Stimulated activated CD4-positive, alpha-beta T cell treated with anti-CD3 and anti-CD28 coated beads, TNF-alpha, amount 100 ng/mL, for 24 hours (primary cell): ENCODE data around the gene MYH13.

Source experiments
- DNase-seq, 3 experiments: peaks; one replicate each; pipeline ENCODE4 v3.0.0-alpha.2; 2020; ENCODE audit warnings: low read depth in 3 of 3

MYH13 gene

DNA sequence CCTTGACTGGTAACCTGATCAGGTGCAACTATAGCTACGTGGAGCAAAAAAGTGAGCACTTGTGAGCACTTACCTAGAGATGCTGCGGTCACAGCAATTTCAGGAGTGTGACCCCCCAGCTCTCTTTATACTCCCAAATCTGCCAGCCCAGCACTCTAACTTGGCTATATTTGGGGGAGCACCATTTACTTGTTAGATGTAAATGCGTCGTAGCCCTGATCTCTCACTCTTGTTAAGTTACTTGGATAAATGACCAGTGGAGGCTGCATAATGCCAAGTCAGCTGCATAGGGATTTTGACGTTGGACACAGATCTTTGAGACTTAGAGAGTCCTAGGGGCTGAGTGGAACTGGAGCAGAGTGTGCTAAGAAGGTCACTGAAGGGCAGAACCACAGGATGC is at the start of gene MYH13:
Gene MYH13 (minus strand): TSS at position 101 of the 400 bp plus-strand sequence. CDS start 8,476 bp downstream, outside the sequence.
- no peak for DNase-seq

DNA sequence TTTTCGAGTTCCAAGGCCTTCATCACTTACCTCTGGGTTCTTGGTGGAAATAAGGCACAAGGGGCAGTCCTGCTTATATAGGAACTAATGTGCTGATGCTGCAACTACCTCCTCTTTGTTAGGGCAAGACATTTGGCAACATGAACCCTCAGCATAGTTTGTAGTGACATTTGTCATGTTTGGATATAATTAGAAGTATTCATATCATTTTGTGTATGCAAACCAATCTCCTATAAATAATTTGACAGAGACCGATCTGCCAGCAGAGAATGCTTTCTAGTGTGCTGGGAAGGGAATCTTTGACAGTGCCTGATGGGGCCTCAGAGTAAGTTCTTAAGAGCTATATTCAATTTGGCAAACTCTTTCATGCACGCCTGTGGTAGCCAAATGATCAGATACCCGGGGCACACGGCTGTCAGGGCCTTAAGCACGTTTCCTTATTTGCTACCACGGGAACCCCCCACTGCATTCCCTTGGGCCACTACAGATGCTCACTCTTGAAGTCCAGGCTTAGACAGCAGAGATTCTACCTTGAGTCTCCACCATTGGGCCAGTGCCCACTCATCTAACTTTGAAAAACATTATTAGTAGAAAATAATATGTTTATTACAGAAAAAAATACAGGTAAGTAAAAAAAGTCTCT is 49.2 kb upstream of the MYH13 start, which contains the start of gene MYH8:
Gene MYH8 (minus strand): TSS at position 51 of the 643 bp plus-strand sequence. CDS start 1,723 bp downstream, outside the sequence.
- no peak for DNase-seq

DNA sequence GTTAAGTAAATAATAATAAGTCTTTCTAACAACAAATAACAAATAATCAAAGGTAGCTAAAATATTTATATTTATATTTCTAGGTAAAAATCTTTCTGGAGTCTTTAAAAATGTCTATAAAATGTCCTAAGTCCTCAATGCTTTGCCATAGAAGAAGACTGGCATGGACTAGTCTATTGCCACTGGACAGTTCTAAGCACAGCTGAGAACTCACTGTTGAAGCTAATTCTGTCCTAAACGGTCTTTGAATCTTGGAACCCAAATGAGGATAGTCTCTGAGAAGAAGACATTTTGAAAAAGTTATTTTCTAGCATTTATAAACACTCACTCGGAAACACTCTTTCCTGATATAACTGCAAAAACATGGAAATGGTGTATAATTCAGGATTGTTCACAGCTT is 48.4 kb upstream of the MYH13 start:
- no peak for DNase-seq

DNA sequence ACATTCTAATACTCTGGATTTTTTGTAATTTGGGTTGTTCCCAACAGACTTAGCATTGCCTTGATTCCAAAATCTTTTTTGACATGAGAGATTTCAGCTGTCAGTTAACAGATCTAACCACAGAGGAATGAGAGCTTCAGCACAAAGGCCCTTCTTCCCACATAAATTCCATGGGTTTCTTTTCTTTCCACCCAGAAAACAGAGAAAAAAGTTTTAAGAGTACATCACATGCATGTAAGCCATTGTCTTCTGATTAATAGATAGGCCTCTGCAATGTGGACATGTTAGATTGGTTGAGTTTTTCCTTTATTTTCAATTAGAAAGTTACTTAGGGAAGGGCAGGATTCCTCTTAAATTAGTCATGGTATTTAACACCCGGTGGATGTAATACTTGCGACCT is 48.0 kb upstream of the MYH13 start:
- no peak for DNase-seq

DNA sequence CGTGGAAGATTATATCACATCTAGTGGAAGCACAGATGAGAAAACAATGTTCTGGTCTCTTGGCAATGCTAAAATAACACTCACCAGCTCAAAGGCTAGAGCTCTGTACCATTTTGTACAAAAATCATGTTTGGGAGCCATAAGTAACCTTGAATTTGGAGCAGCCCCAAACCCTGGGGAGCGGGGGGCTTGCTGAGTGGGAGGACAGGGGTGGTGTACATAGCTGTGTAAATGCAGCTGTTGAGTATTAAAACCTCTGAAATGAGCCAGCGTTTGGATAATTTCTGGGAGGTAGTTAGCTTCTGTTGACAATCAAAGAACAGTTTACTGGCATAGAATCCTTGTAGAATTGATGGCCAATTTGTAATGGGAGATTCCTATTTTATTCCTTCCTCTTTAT is 44.6 kb upstream of the MYH13 start:
- DNase-seq: no peak

DNA sequence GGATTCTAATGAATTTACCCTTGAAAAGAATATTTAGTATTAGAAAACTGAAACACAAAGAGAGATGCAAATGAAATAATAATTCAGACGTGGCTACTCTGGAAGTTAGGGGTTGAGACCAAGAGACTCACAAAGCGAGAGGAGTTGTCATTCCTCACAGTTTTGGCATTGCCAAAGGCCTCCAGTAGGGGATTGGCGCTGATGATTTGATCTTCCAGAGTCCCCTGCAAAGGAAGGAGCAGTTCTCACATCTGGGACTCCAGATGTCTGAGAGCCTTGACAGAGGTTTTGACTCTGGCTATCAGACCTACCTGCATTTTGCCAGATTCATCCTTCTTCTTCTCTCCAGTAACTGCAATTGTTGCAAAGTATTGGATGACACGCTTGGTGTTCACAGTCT is 42.4 kb upstream of the MYH13 start:
- no peak for DNase-seq

DNA sequence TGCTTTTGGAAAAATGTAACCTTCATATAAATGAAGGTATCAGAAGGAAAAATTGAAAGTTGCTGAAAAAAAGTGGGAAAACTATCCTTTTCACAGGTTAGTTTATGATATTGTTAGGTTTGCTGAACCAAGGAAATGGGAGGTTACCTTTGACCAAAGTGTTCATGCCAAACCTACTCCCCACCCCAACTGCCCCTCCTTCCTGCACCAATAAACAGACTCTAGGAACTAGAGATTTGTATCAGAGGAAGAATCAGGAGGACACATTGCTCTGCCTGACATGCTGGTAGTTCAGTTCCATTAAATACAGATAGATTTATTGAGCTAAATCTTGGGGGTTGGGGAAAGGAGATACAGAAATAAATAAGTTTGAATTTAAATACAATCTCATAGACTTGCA is 30.8 kb upstream of the MYH13 start:
- no peak for DNase-seq

DNA sequence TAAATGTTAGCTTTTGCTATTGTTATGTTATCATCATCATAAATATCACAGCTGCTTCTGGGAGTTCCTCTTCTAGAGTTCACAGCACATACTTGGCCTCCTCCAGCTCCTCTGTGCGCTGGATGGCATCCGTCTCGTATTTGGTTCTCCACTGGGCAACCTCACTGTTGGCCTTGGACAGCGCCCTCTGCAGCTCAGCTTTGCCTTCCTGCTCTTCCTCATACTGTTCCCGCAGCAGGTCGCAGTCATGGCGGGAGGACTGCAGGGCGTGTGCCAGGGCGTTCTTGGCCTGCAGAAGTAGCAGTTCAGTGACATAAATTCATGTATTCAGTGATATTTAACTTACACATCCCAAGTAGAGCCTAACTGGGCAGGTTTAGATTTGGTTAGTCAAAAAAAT is 25.5 kb upstream of the MYH13 start:
- no peak for DNase-seq

DNA sequence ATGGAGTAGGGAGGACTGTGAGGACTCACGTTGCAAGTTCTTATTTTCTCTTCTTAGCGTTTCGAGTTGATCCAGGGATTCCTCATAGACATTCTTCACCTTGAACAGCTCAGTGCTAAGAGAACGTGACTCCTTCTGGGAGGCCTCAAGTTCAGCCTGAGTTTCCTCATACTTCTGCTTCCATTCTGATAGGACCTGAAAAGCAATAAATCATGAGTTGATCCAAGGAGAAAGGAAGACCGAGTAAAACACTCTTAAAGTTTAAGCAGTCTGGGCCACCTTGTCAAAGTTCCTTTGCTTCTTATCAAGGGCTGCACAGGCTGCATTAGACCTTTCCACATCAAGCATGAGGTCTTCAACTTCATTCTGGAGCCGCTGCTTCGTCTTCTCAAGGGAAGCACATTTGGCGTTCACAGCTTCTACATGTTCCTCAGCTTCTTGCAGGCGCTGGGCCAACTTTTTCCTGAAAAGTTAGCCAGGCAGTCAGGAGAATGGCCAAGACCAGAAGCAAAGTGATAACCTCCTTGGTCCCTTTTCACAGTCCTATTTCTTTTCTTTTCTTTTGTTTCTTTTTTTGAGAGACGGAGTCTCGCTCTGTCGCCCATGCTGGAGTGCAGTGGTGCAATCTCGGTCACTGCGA is 23.8 kb upstream of the MYH13 start:
- no peak for DNase-seq

DNA sequence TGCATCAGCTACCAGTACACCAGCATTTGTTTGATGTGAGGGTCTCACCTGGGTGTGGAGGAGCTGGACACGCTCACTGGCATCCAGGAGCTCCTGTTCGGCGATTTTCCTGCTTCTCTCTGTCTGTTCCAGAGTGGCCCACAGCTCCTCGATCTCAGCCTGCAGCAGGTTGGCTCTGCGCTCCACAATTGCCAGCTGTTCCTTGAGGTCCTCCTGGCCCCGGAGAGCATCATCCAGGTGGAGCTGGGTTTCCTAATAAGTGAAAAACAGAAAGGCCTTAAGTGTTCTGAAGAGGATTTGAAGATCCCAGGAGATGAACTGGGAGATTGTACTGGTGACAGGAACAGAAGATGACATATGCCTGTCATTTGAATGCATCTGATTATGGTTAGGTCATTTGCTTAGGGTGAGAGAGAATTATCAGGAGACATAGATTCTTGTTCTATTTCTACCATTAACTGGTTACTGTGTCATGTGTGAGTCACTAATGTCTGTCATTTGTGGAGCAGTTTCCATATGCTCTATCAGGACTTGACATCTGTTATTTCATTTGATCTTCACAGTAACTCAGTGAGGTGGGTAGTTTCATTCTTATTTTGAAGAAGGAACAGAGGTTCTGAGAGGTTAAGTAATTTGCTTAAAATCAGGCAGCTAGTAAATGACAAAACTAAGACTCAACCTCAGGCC is 21.5 kb upstream of the MYH13 start:
- no peak for DNase-seq

DNA sequence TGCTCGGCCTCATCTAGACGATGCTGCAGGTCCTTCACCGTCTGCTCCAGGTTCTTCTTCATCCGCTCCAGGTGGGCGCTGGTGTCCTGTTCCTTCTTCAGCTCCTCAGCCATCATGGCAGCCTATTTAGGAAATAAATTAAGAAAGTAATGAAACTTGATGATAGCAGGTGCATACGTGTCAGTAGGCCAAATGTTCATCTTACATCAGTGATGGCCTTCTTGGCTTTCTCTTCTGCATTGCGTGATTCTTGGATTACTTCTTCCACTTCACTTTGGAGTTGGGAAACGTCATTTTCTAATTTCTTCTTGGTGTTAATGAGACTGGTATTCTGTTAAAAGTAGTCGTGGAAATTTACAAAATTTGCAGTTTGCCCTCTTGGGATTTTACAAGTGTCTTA is 20.1 kb upstream of the MYH13 start:
- no peak for DNase-seq

DNA sequence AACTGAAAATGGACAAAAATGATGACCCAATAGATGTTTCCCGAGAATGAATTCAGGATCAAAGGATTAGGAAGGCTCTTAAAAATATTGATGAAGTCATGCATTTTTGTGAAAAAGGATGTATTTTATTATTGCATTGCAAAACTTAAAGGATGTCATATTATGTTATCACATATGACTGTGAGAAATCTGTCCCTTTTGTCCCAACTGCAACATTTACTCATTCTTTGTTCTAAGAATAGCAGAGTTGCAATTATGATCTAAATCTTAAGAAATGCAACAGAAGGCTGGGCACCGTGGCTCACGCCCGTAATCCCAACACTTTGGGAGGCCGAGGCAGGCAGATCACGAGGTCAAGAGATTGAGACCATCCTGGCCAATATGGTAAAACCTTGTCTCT is 13.1 kb upstream of the MYH13 start:
- no peak for DNase-seq

DNA sequence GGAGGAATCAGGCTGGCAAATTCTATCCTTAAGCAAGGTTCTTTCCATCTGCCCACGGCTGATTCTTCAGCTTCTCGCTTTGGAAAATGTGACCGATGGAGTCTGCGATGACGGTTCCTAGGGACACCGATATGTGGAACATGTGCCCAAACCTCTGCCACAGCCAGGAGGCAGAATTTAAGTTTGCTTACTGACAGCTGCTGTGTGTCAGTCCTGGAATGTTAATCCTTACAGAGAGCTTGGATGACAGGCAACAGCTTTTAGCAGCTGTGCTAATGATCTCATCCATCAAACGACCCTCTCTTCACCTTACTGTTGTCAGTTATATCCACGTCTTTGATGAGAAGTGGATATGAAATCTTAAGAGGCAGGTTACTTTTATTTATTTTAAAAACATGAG is 11.4 kb upstream of the MYH13 start:
- no peak for DNase-seq

DNA sequence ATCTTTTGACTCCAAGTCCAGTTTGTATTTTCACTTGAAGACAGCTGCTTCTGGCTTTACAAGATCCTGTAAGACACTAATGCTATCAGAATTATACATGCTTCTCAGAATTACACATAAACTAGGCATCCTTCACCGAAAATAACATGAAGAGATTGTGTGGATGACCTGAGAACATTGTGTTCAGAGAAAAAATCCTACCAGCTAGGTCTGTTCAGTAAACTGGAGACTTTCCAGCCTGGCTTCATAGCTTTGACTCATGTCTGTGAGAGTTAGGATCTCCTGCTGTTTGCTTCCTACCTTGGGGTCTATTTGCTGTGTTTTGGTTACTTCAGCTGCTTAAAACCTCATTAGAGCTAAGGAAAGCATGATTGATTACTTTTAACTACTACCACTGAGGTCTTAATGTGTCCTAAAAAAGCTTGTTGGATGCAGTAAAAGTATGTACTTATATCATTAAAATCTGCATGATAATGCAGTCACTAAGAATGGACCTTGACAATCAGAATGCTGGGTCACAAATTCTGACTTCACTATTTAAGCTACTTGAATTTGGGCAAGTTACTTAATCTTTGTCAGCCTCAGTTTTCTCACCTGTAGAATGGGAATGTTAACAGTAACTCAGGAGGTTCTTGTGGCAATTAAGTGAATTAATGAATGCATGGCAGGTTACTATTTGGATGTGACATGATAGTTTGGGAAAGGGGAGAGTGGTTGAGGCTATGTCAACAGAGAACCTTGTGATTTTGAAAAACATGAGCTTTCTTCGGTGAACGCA is 8.0 kb upstream of the MYH13 start:
- no peak for DNase-seq

DNA sequence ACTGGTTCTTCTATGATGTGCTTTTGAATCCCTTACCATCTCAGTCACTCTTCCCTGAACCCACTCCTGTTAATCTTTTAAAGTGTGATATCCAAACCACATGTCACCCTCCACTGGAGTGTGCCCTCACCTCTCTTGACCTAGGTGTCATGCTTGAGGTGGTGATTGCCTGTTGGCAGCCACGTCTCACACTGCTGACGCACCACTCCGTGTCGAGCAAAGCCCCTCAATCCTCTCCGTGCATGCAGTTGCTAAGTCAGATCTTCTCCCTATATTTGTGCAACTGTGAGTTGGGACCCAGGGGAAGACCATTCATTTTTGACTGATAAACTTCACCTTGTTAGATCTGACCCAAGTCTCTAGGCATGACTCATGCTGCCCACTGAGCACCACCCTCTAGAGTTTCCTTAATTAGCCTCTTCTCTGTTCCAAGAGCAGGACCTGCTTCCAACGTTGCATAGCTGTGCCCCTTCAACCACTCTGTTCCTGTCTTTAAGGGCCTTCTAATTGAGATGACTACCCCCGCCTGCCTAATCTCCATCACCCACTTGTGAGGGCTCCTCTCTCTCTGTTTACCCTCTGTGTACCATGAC is 2.7 kb downstream of the MYH13 start:
- DNase-seq: no peak

DNA sequence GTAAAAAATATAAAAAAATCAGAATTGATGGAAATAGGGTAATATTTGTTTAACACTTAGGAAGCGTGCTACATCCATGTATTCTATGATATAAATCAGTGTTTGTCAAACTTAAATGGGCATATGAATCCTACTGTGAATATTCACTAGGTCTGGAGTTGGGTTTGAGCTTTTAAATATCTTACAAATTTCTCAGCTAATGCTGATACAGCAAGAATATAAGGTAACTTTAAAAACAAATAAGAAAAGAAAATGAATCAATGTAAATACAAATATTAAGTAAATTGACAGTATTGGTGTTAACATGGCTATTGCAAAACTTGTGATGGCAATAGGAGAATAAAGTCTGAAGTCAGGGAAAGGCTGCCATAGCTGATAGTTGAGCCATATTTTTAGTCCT is 3.6 kb downstream of the MYH13 start:
- no peak for DNase-seq

DNA sequence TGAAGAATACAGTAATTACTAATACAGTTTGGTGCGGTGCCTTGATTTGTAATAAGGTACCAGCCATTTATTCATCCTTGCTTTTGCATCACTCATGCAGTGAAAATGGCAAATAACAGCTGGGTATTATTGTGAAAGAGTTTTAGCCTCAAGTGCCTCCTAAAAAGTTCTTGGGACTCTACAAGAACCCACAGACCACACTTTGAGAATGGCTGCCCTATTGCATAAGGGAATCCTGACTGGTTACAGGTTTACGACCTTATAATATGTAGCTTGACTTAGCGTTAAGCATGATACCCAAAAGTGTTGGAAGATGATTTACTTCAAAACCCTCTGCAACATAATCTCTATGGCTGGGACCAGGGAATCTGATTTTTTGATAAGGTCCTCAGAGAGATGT is 4.2 kb downstream of the MYH13 start:
- no peak for DNase-seq

DNA sequence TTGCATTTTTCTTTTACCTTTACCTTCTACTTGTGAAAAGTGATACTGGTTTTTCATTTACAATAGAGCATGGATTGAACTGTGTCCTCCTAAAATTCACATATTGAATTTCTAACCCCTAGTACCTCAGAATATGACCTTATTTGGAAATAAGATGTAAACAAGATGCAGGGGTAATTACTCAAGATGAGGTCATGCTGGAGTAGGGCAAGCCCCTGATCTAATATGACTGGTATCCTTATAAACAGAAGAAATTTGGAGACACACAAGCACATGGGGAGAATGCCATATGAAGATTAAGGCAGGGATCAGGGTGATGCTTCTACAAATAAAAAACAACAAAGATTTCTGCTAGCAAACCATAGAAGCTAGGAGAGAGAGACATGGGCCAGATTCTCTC is 12.2 kb downstream of the MYH13 start:
- no peak for DNase-seq

DNA sequence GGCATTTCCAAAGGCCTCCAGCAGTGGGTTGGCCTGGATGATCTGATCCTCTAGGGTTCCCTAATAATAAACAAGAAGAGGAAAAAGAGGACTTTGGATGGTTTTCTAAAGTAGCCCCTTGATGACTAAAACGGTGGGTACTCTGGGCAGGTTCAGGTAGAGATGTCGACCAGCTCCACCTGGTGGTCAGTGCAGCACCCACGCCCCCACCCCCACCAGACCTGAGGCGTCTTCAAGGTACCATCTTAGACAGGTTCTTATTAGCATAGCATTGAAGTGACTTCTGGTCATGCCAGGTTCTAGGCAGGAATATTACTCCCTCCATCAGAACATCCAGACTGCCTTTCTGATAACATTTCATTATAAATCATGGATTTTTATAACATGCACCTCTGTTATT is 15.0 kb downstream of the MYH13 start:
- peak in 1 of 3 experiments; percentile 22 for DNase-seq

DNA sequence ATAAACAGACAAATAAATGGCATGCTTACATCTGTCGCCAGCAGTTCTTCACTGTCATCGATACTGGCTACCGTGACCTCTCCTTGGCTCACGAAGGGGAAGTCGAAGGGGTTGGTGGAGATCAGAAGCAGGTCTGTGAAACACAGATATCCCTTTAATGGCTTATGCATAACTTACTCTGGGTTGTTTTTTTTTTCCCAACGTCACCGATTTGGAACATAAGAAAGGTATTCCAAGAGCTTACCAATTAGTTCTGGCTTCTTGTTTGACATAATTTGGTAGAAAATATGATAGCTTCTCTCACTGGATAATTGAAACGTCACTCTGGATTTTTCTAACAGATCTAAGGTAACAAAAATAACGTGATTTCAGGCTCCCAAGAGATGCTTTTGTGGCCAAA is 18.2 kb downstream of the MYH13 start:
- no peak for DNase-seq

DNA sequence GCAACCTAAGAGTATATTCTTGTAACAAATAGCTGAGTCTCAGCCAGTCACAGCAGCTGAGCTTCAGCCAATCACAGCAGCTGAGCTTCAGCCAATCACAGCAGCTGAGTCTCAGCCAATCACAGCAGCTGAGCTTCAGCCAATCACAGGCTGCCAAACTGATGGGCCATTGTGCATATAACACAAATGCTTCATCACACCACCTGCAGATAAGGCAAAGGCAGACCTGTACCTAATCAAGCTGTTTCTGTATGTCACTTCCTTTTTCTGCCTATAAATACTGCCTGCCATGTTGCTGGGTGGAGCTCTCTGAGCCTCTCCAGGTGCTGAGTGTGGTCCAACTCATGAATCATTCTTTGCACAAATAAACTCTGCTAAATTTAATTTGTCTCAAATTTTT is 19.9 kb downstream of the MYH13 start:
- no peak for DNase-seq

DNA sequence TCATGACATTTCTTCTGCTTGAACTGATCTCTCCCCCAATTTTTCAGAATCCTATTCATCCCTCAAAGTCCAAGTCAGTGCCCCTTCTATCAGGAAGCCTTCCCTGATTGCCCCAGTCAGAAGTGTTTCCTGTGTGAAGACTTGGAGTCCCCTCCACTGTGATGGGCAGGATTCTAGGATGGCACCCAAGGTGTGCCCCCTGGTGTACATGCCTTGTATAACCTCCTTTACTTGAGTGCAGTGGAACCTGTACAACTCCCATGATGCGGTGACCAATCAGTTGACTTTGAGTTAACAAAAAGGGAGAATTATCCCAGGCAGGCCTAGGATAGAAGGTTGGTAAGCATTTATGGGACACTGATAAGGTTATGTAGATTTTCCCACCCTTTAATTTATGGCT is 23.4 kb downstream of the MYH13 start:
- DNase-seq: no peak
